ENCODE measurements around the gene VASH1.

VASH1 gene

DNA sequence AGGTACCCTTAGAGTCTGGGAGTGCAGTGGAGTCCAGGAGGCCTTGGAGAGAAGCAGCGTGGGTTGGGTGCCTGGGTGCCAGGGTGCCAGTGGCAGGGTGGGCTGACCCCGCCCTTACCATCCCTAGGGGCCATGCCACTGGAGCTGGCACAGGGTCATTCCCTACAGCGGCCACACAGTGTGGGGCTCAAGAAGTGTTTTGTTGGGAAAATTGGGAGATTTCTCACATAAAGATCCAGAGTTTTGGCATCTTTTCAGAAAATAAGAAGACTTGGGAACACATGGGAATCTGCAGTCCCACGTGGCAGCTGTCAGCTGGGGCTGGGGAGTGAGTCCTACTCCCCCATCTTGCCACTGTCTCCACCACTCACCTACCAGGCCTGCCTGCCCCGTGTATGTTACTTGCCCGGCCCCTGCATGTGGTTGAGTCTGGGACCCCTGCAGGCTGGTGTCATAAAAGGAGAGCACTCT, 4.2 kb downstream of the VASH1 start:
- H3K4me3 ChIP-seq (ENCODE audit: low read depth, low read length), result no peak overlapping the region
- H3K9me3 ChIP-seq (ENCODE audit: control insufficient read depth, insufficient read depth, low read depth, low read length), result no peaks in the 10 kb centered on the region
- H3K27ac ChIP-seq (ENCODE audit: extremely low read depth, low read depth, low read length), result no peak overlapping the region
- CTCF ChIA-PET, result interaction anchor here (3.2 kb wide), 1 partner anchor 19 kb away, joined by 12 read pairs; no protein-coding TSS in a partner anchor
- POLR2A ChIA-PET, result no interaction called here
- no peak for TF ChIP-seq ZNF585B (tag by site-specific recombination; IDR thresholded peaks at IDR 0.05)
- TF ChIP-seq KLF8 (tag by site-specific recombination; IDR thresholded peaks at IDR 0.05), result no peak
- TF ChIP-seq, protein P1, sequence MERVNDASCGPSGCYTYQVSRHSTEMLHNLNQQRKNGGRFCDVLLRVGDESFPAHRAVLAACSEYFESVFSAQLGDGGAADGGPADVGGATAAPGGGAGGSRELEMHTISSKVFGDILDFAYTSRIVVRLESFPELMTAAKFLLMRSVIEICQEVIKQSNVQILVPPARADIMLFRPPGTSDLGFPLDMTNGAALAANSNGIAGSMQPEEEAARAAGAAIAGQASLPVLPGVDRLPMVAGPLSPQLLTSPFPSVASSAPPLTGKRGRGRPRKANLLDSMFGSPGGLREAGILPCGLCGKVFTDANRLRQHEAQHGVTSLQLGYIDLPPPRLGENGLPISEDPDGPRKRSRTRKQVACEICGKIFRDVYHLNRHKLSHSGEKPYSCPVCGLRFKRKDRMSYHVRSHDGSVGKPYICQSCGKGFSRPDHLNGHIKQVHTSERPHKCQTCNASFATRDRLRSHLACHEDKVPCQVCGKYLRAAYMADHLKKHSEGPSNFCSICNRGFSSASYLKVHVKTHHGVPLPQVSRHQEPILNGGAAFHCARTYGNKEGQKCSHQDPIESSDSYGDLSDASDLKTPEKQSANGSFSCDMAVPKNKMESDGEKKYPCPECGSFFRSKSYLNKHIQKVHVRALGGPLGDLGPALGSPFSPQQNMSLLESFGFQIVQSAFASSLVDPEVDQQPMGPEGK (tag by site-specific recombination; IDR thresholded peaks at IDR 0.05), result no peak
- TF ChIP-seq GLIS2 (tag by site-specific recombination; IDR thresholded peaks at IDR 0.05), result no peak
- TF ChIP-seq ZNF132 (tag by site-specific recombination; IDR thresholded peaks at IDR 0.05; ENCODE audit: borderline replicate concordance), result no peak
- no peak for TF ChIP-seq ZNF366 (tag by site-specific recombination; conservative IDR thresholded peaks at IDR 0.05)
- no peak for TF ChIP-seq ZNF555 (tag by site-specific recombination; conservative IDR thresholded peaks at IDR 0.05)
- TF ChIP-seq ZNF211 (tag by site-specific recombination; IDR thresholded peaks at IDR 0.05; ENCODE audit: low read depth), result no peak
- TF ChIP-seq ZNF600 (tag by site-specific recombination; IDR thresholded peaks at IDR 0.05), result no peak
- no peak for TF ChIP-seq ZNF776 (tag by site-specific recombination; IDR thresholded peaks at IDR 0.05; ENCODE audit: borderline replicate concordance)
- TF ChIP-seq ZNF626 (tag by site-specific recombination; IDR thresholded peaks at IDR 0.05), result no peak
- TF ChIP-seq, protein P2, sequence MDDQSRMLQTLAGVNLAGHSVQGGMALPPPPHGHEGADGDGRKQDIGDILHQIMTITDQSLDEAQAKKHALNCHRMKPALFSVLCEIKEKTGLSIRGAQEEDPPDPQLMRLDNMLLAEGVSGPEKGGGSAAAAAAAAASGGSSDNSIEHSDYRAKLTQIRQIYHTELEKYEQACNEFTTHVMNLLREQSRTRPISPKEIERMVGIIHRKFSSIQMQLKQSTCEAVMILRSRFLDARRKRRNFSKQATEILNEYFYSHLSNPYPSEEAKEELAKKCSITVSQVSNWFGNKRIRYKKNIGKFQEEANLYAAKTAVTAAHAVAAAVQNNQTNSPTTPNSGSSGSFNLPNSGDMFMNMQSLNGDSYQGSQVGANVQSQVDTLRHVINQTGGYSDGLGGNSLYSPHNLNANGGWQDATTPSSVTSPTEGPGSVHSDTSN (CRISPR knock-in tag; IDR thresholded peaks at IDR 0.05), result no peak
- TF ChIP-seq, protein P3, sequence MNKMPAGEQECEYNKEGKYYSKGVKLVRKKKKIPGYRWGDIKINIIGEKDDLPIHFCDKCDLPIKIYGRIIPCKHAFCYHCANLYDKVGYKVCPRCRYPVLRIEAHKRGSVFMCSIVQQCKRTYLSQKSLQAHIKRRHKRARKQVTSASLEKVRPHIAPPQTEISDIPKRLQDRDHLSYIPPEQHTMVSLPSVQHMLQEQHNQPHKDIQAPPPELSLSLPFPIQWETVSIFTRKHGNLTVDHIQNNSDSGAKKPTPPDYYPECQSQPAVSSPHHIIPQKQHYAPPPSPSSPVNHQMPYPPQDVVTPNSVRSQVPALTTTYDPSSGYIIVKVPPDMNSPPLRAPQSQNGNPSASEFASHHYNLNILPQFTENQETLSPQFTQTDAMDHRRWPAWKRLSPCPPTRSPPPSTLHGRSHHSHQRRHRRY (tag by site-specific recombination; IDR thresholded peaks at IDR 0.05), result no peak
- TF ChIP-seq ZBTB17 (tag by site-specific recombination; IDR thresholded peaks at IDR 0.05), result no peak
- no peak for TF ChIP-seq ZNF777 (tag by site-specific recombination; IDR thresholded peaks at IDR 0.05; ENCODE audit: borderline replicate concordance)
- no peak for TF ChIP-seq ZNF140 (tag by site-specific recombination; IDR thresholded peaks at IDR 0.05)
- TF ChIP-seq YY2 (tag by site-specific recombination; IDR thresholded peaks at IDR 0.05), result no peak
- TF ChIP-seq, protein P4, sequence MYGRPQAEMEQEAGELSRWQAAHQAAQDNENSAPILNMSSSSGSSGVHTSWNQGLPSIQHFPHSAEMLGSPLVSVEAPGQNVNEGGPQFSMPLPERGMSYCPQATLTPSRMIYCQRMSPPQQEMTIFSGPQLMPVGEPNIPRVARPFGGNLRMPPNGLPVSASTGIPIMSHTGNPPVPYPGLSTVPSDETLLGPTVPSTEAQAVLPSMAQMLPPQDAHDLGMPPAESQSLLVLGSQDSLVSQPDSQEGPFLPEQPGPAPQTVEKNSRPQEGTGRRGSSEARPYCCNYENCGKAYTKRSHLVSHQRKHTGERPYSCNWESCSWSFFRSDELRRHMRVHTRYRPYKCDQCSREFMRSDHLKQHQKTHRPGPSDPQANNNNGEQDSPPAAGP (tag by site-specific recombination; IDR thresholded peaks at IDR 0.05), result no peak
- TF ChIP-seq, protein P5, sequence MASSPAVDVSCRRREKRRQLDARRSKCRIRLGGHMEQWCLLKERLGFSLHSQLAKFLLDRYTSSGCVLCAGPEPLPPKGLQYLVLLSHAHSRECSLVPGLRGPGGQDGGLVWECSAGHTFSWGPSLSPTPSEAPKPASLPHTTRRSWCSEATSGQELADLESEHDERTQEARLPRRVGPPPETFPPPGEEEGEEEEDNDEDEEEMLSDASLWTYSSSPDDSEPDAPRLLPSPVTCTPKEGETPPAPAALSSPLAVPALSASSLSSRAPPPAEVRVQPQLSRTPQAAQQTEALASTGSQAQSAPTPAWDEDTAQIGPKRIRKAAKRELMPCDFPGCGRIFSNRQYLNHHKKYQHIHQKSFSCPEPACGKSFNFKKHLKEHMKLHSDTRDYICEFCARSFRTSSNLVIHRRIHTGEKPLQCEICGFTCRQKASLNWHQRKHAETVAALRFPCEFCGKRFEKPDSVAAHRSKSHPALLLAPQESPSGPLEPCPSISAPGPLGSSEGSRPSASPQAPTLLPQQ (tag by site-specific recombination; IDR thresholded peaks at IDR 0.05), result no peak
- TF ChIP-seq ZNF610 (tag by site-specific recombination; IDR thresholded peaks at IDR 0.05; ENCODE audit: borderline replicate concordance), result no peak
- H3K4me1 ChIP-seq (ENCODE audit: control insufficient read depth, insufficient read depth, low read length), result peaks cover 4% of the 10 kb centered on the region; the same call in 1 of the 2 replicates
- no peaks in the 10 kb centered on the region for H3K36me3 ChIP-seq (ENCODE audit: control insufficient read depth in 2 of 2, insufficient read depth in 1 of 2, low read length in 2 of 2)
